Transverse colon (tissue), 4 donors: ENCODE results near the gene RAMP3.

Experiments
- CTCF ChIP-seq, 5 experiments: fragments of 200-600 bp in 3 of 5; fragments of 450-650 bp in 2 of 5; sonication (generic) in 3 of 5; IDR thresholded peaks; 1 replicate in 2 of 5; 2 replicates in 3 of 5; pipeline ENCODE4 v1.5.1; 2016 to 2017; ENCODE audit warnings: antibody characterized with exemption in 5 of 5, inconsistent platforms in 3 of 5, mild to moderate bottlenecking in 2 of 5, moderate library complexity in 1 of 5
- POLR2A ChIP-seq: fragments of 450-650 bp; IDR thresholded peaks from one replicate; pipeline ENCODE4 v1.6.1; 2016; ENCODE audit warnings: antibody characterized with exemption, mild to moderate bottlenecking, moderate library complexity
- POLR2AphosphoS5 ChIP-seq, 3 donors: sonication (generic); formaldehyde crosslinking; IDR thresholded peaks; one replicate each; pipeline ENCODE4 v1.6.1; 2016; ENCODE audit warnings: antibody characterized with exemption in 3 of 3

DNA sequence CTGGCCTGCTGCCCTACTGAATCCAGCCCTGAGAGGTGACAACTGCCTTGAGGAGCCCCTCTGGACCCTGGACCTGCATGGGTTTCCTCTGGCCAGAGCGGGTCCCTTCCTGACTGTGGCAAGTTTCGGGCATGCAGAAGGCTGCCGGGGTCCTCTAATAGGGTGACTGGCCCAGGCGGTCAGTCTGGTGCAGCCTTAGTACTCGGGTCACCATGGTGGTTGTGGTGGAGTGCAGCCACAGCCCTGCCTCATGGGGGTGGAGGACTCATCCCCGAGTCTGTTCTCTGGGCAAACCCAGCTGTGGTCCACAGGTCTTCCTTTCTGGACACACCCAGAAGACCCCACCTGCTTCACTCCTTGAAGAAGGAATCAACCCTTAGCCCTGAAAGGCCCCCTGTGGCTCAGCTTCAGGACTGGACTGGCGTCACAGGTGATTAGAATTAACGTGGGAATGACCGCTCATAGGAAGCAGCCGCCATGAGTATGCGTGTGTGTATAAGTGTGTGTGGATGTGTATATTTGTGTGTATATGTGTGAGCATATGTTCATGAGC is 28.7 kb downstream of the RAMP3 start:
- TF ChIP-seq POLR2A (no peak), POLR2AphosphoS5 (IDR thresholded peaks at IDR 0.05) (no peak), CTCF (IDR thresholded peaks at IDR 0.05) (no peak)
